ENCODE data around the gene TSKU. TPM values are rescaled to one million over a fixed set of nuclear protein-coding genes. Genes with fewer than 3 reads are reported as not detected.

The TSKU gene
- total RNA-seq, 1 donor from 2014 or later: 16.3 TPM

- TF ChIP-seq CTCF (IDR thresholded peaks at IDR 0.05): no peak
- DNase-seq (no peak), ATAC-seq (no peak)
- Histone ChIP-seq H3K27me3 (ENCODE audit: low read depth) (no peaks in the 10 kb centered on the region), H3K27ac (no peak overlapping the region), H3K4me1 (peaks cover 17% of the 10 kb centered on the region), H3K4me3 (no peak overlapping the region), H3K9me3 (no peaks in the 10 kb centered on the region), H3K36me3 (no peaks in the 10 kb centered on the region)
- intact Hi-C loops (cut with DNase I): no loop called here
These were observed 29.2 kb upstream of the TSKU start for GRCh38 chr11:76753950-76754349.

GRCh38 chr11:76756341-76756741 lies 26.8 kb upstream of the TSKU start:
- Histone ChIP-seq H3K27ac (no peak overlapping the region), H3K4me3 (no peak overlapping the region), H3K36me3 (no peaks in the 10 kb centered on the region), H3K9me3 (no peaks in the 10 kb centered on the region), H3K4me1 (peaks cover 17% of the 10 kb centered on the region), H3K27me3 (ENCODE audit: low read depth) (no peaks in the 10 kb centered on the region)
- no peak for ATAC-seq
- intact Hi-C loops (cut with DNase I): no loop called here
- no peak for DNase-seq
- TF ChIP-seq CTCF (IDR thresholded peaks at IDR 0.05): no peak

- TF ChIP-seq CTCF (IDR thresholded peaks at IDR 0.05): no peak
- no peaks in the 10 kb centered on the region for H3K9me3 ChIP-seq
- H3K27ac ChIP-seq: no peak overlapping the region
- peaks cover 16% of the 10 kb centered on the region for H3K4me1 ChIP-seq
- DNase-seq (no peak), ATAC-seq (no peak)
- intact Hi-C loops (cut with DNase I): no loop called here
- H3K4me3 ChIP-seq: no peak overlapping the region
- H3K27me3 ChIP-seq (ENCODE audit: low read depth): no peaks in the 10 kb centered on the region
- H3K36me3 ChIP-seq: no peaks in the 10 kb centered on the region
These were observed 24.8 kb upstream of the TSKU start for GRCh38 chr11:76758311-76758710.

GRCh38 chr11:76759092-76759491 lies 24.1 kb upstream of the TSKU start:
- H3K4me1 ChIP-seq: peaks cover 19% of the 10 kb centered on the region
- TF ChIP-seq CTCF (IDR thresholded peaks at IDR 0.05): no peak
- intact Hi-C loops (cut with DNase I): no loop called here
- no peak overlapping the region for H3K27ac ChIP-seq
- no peaks in the 10 kb centered on the region for H3K27me3 ChIP-seq (ENCODE audit: low read depth)
- H3K36me3 ChIP-seq: no peaks in the 10 kb centered on the region
- no peak overlapping the region for H3K4me3 ChIP-seq
- no peak for ATAC-seq
- no peaks in the 10 kb centered on the region for H3K9me3 ChIP-seq
- no peak for DNase-seq

- H3K4me3 ChIP-seq: no peak overlapping the region
- peaks cover 24% of the 10 kb centered on the region for H3K4me1 ChIP-seq
- DNase-seq (no peak), ATAC-seq (no peak)
- H3K27me3 ChIP-seq (ENCODE audit: low read depth): no peaks in the 10 kb centered on the region
- intact Hi-C loops (cut with DNase I): no loop called here
- H3K27ac ChIP-seq: no peak overlapping the region
- no peaks in the 10 kb centered on the region for H3K36me3 ChIP-seq
- H3K9me3 ChIP-seq: no peaks in the 10 kb centered on the region
- no peak for TF ChIP-seq CTCF (IDR thresholded peaks at IDR 0.05)
These were observed 23.6 kb upstream of the TSKU start for GRCh38 chr11:76759517-76759916.

- H3K9me3 ChIP-seq: no peaks in the 10 kb centered on the region
- TF ChIP-seq CTCF (IDR thresholded peaks at IDR 0.05): no peak
- no peak for DNase-seq
- no peaks in the 10 kb centered on the region for H3K27me3 ChIP-seq (ENCODE audit: low read depth)
- ATAC-seq: no peak
- H3K27ac ChIP-seq: no peak overlapping the region
- peaks cover 25% of the 10 kb centered on the region for H3K4me1 ChIP-seq
- no peaks in the 10 kb centered on the region for H3K36me3 ChIP-seq
- intact Hi-C loops (cut with DNase I): no loop called here
- H3K4me3 ChIP-seq: no peak overlapping the region
These were observed 22.9 kb upstream of the TSKU start for GRCh38 chr11:76760236-76760635.
